Diencephalon (tissue), 1 donor: ENCODE results near the gene IFIT2. TPM values are rescaled to one million over a fixed set of nuclear protein-coding genes. Genes with fewer than 3 reads are reported as not detected.

Experiments
- total RNA-seq: library from RNA; depleted of rRNA; stranded (reverse); fragments of >200 nt; gene quantifications from one replicate; pipeline ENCODE4 v1.2.3, GENCODE V29; 2014

The IFIT2 gene, protein sequence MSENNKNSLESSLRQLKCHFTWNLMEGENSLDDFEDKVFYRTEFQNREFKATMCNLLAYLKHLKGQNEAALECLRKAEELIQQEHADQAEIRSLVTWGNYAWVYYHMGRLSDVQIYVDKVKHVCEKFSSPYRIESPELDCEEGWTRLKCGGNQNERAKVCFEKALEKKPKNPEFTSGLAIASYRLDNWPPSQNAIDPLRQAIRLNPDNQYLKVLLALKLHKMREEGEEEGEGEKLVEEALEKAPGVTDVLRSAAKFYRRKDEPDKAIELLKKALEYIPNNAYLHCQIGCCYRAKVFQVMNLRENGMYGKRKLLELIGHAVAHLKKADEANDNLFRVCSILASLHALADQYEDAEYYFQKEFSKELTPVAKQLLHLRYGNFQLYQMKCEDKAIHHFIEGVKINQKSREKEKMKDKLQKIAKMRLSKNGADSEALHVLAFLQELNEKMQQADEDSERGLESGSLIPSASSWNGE
- total RNA-seq = 11.1 TPM

DNA sequence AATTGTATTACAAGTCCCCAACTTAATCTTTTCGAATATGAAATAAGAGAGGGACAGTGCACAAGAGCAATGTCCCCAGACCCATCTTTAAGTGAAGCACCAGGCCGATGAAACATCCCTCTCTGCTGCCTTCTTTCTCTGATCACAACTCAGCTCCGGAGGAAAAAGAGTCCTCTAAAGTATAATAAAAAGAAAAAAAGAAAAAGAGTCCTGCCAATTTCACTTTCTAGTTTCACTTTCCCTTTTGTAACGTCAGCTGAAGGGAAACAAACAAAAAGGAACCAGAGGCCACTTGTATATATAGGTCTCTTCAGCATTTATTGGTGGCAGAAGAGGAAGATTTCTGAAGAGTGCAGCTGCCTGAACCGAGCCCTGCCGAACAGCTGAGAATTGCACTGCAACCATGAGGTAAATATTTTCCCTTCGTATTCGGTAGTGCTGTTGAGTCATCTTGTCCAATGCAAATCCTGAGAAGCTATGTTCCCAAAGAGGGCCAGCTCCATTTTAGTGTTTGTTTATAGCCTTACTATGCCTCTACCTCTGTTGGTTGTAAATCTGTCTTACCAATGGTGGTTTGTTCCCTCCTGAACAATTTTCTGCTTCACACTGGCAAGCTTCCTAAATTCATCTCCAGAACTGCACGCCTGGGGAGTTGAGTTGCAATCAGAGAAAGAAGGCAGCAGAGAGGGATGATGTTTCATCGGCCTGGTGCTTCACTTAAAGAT is at the start of gene IFIT2:
Gene IFIT2, plus strand, starts transcription at position 326 of the 725 bp plus-strand sequence. Its CDS starts 78 bp downstream, at position 404.

DNA sequence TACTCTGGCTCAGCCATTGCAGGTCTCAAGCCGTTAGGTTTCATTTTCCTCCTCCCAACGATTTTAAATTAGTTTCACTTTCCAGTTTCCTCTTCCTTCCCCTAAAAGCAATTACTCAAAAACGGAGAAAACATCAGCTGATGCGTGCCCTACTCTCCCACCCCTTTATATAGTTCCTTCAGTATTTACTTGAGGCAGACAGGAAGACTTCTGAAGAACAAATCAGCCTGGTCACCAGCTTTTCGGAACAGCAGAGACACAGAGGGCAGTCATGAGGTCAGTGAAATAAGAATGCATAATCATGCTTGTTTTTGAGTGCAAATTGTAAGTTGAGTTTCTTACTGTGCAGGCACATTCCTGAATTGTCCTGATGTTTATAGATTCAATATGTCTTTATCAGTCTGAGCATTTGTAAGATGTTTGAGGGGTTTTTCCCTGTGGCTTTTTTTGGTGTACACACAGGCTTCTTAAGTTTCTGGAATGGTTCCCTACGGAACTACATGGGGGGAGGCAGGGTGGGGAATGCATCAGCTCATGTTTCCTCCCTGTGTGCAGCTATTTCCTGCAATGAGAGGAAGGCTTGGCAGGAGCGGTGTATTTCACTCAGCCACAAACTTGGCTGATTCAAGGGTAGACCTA is 26.1 kb downstream of the IFIT2 start, which contains the start of gene IFIT3:
Gene IFIT3, plus strand, starts transcription at position 195 of the 639 bp plus-strand sequence. Its CDS starts 77 bp downstream, at position 272.

Other genes with a start within 250 kb of the IFIT2 start
- gene CH25H, start 94.7 kb upstream of the IFIT2 start, total RNA-seq = 1.2 TPM
- gene LIPA, start 50.3 kb upstream of the IFIT2 start, total RNA-seq = 46.8 TPM
- gene IFIT3, start 26.0 kb downstream of the IFIT2 start, total RNA-seq = 8.5 TPM
- 0.92 TPM for gene IFIT1B, start 76.0 kb downstream of the IFIT2 start, total RNA-seq
- gene IFIT1, start 90.6 kb downstream of the IFIT2 start, total RNA-seq = 17.1 TPM
- 51.7 TPM for gene IFIT5, start 112.5 kb downstream of the IFIT2 start, total RNA-seq
- 3.9 TPM for gene SLC16A12, start 233.5 kb downstream of the IFIT2 start, total RNA-seq